Measurements from ENCODE around the gene AREG. TPM values are rescaled to one million over a fixed set of nuclear protein-coding genes. Genes with fewer than 3 reads are reported as not detected.

The AREG gene
- total RNA-seq, 1 experiment from 2014 or later = 0.33 TPM

GRCh38 chr4:74435296-74435695 lies 9.6 kb upstream of the AREG start (continued):
- TF ChIP-seq SMAD4 (CRISPR knock-in tag; IDR thresholded peaks at IDR 0.05) (no peak), NFYB (CRISPR knock-in tag; conservative IDR thresholded peaks at IDR 0.05; ENCODE audit: low read depth) (no peak), RELA (CRISPR knock-in tag; IDR thresholded peaks at IDR 0.05; ENCODE audit: borderline replicate concordance) (no peak)
- TF ChIP-seq, protein P1, sequence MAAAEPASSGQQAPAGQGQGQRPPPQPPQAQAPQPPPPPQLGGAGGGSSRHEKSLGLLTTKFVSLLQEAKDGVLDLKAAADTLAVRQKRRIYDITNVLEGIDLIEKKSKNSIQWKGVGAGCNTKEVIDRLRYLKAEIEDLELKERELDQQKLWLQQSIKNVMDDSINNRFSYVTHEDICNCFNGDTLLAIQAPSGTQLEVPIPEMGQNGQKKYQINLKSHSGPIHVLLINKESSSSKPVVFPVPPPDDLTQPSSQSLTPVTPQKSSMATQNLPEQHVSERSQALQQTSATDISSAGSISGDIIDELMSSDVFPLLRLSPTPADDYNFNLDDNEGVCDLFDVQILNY (CRISPR knock-in tag; IDR thresholded peaks at IDR 0.05) = no peak

GRCh38 chr4:74437866-74438265 lies 7.1 kb upstream of the AREG start:
- ATAC-seq = no peak
- DNase-seq (ENCODE audit: low spot score) = no peak
- CTCF ChIA-PET = no interaction called here
- peaks cover 2% of the 10 kb centered on the region for H3K27me3 Mint-ChIP-seq (ENCODE audit: low read depth)
- H3K4me3 Mint-ChIP-seq = no peak overlapping the region
- H3K36me3 Mint-ChIP-seq = no peaks in the 10 kb centered on the region
- no peaks in the 10 kb centered on the region for H3K4me1 Mint-ChIP-seq
- H3K9me3 Mint-ChIP-seq = peaks cover 25% of the 10 kb centered on the region
- H3K27ac Mint-ChIP-seq = no peak overlapping the region
- no peak for TF ChIP-seq RELA (CRISPR knock-in tag; IDR thresholded peaks at IDR 0.05; ENCODE audit: borderline replicate concordance)
- no peak for TF ChIP-seq ZNF138 (CRISPR knock-in tag; conservative IDR thresholded peaks at IDR 0.05)
- no peak for TF ChIP-seq TEAD1 (CRISPR knock-in tag; IDR thresholded peaks at IDR 0.05)
- no peak for TF ChIP-seq ZBTB21 (CRISPR knock-in tag; IDR thresholded peaks at IDR 0.05; ENCODE audit: borderline replicate concordance)
- no peak for TF ChIP-seq GTF2I (CRISPR knock-in tag; conservative IDR thresholded peaks at IDR 0.05)
- no peak for TF ChIP-seq JAZF1 (CRISPR knock-in tag; IDR thresholded peaks at IDR 0.05)
- TF ChIP-seq, protein P2, sequence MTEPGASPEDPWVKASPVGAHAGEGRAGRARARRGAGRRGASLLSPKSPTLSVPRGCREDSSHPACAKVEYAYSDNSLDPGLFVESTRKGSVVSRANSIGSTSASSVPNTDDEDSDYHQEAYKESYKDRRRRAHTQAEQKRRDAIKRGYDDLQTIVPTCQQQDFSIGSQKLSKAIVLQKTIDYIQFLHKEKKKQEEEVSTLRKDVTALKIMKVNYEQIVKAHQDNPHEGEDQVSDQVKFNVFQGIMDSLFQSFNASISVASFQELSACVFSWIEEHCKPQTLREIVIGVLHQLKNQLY (CRISPR knock-in tag; IDR thresholded peaks at IDR 0.05) = no peak
- TF ChIP-seq TP53 (CRISPR knock-in tag; IDR thresholded peaks at IDR 0.05) = no peak
- no peak for TF ChIP-seq ZNF232 (CRISPR knock-in tag; IDR thresholded peaks at IDR 0.05)
- TF ChIP-seq CBFB (CRISPR knock-in tag; IDR thresholded peaks at IDR 0.05; ENCODE audit: low read depth) = no peak
- no peak for TF ChIP-seq JUN (CRISPR knock-in tag; IDR thresholded peaks at IDR 0.05)
- TF ChIP-seq ELF4 (CRISPR knock-in tag; IDR thresholded peaks at IDR 0.05; ENCODE audit: low read depth) = no peak
- no peak for TF ChIP-seq CDX4 (CRISPR knock-in tag; IDR thresholded peaks at IDR 0.05; ENCODE audit: borderline replicate concordance)
- TF ChIP-seq ZNF317 (CRISPR knock-in tag; IDR thresholded peaks at IDR 0.05; ENCODE audit: borderline replicate concordance, low read depth) = no peak
- no peak for TF ChIP-seq KAT7 (CRISPR knock-in tag; IDR thresholded peaks at IDR 0.05; ENCODE audit: borderline replicate concordance)
- POLR2A ChIA-PET = no interaction called here

- no peak for ATAC-seq
- CTCF ChIA-PET = no interaction called here
- no peak for TF ChIP-seq ZNF396 (CRISPR knock-in tag; IDR thresholded peaks at IDR 0.05; ENCODE audit: borderline replicate concordance)
- TF ChIP-seq IRF2 (CRISPR knock-in tag; IDR thresholded peaks at IDR 0.05; ENCODE audit: borderline replicate concordance, low read depth) = no peak
- no peak for TF ChIP-seq FOXP1 (CRISPR knock-in tag; IDR thresholded peaks at IDR 0.05; ENCODE audit: borderline replicate concordance)
- no peak for TF ChIP-seq TEAD4 (CRISPR knock-in tag; IDR thresholded peaks at IDR 0.05)
- TF ChIP-seq, protein P2 (CRISPR knock-in tag; IDR thresholded peaks at IDR 0.05) = no peak
- no peak for TF ChIP-seq JUN (CRISPR knock-in tag; IDR thresholded peaks at IDR 0.05)
- TF ChIP-seq PREB (CRISPR knock-in tag; IDR thresholded peaks at IDR 0.05; ENCODE audit: borderline replicate concordance) = no peak
- no peak for TF ChIP-seq ZBTB21 (CRISPR knock-in tag; IDR thresholded peaks at IDR 0.05; ENCODE audit: borderline replicate concordance)
- no peak for TF ChIP-seq ESRRA (CRISPR knock-in tag; IDR thresholded peaks at IDR 0.05; ENCODE audit: borderline replicate concordance)
- no peak for TF ChIP-seq ZNF121 (CRISPR knock-in tag; IDR thresholded peaks at IDR 0.05)
- no peak for TF ChIP-seq NFYB (CRISPR knock-in tag; conservative IDR thresholded peaks at IDR 0.05; ENCODE audit: low read depth)
- TF ChIP-seq, protein P3, sequence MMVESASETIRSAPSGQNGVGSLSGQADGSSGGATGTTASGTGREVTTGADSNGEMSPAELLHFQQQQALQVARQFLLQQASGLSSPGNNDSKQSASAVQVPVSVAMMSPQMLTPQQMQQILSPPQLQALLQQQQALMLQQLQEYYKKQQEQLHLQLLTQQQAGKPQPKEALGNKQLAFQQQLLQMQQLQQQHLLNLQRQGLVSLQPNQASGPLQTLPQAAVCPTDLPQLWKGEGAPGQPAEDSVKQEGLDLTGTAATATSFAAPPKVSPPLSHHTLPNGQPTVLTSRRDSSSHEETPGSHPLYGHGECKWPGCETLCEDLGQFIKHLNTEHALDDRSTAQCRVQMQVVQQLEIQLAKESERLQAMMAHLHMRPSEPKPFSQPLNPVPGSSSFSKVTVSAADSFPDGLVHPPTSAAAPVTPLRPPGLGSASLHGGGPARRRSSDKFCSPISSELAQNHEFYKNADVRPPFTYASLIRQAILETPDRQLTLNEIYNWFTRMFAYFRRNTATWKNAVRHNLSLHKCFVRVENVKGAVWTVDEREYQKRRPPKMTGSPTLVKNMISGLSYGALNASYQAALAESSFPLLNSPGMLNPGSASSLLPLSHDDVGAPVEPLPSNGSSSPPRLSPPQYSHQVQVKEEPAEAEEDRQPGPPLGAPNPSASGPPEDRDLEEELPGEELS (CRISPR knock-in tag; IDR thresholded peaks at IDR 0.05) = no peak
Measured at GRCh38 chr4:74438661-74439060, 6.3 kb upstream of the AREG start.

More at GRCh38 chr4:74438661-74439060, 6.3 kb upstream of the AREG start:
- Mint-ChIP-seq H3K27ac (no peak overlapping the region), H3K9me3 (peaks cover 19% of the 10 kb centered on the region), H3K4me1 (no peaks in the 10 kb centered on the region), H3K27me3 (ENCODE audit: low read depth) (peaks cover 9% of the 10 kb centered on the region), H3K36me3 (no peaks in the 10 kb centered on the region), H3K4me3 (no peak overlapping the region)
- no peak for DNase-seq (ENCODE audit: low spot score)
- POLR2A ChIA-PET = no interaction called here

Data from WTC11 (cell line).